Activated T-helper 2 cell treated with anti-CD3 and anti-CD28 coated beads, Interferon-gamma antibody, Interleukin-2, Interleukin-4, amounts not matched to agents 10 μg/mL and 5 μg/mL and 100 μg/mL, durations not matched to agents 14 hours and 24 hours and 36 hours (primary cell): ENCODE data around the gene HSD3B2. TPM values are rescaled to one million over a fixed set of nuclear protein-coding genes. Genes with fewer than 3 reads are reported as not detected.
"Not testable (repeated sequence)": the region's sequence is repeated elsewhere in the genome, so short reads cannot be mapped to it uniquely, and the experiment has no call there.

Experiments used
- DNase-seq: peaks from one replicate; pipeline ENCODE4 v3.0.0; 2021; ENCODE audit warnings: low spot score
- H3K27ac Mint-ChIP-seq: one replicate; pipeline ENCODE4 v1.8.0; 2021; ENCODE audit warnings: mixed read lengths
- H3K27me3 Mint-ChIP-seq: one replicate; pipeline ENCODE4 v1.8.0; 2021; ENCODE audit warnings: low read depth, mixed read lengths
- H3K36me3 Mint-ChIP-seq: one replicate; pipeline ENCODE4 v1.8.0; 2021; ENCODE audit warnings: low read depth, mixed read lengths
- H3K4me1 Mint-ChIP-seq: one replicate; pipeline ENCODE4 v1.8.0; 2021; ENCODE audit warnings: low read depth, mixed read lengths
- H3K4me3 Mint-ChIP-seq: one replicate; pipeline ENCODE4 v1.8.0; 2021; ENCODE audit warnings: low read depth, mild to moderate bottlenecking, moderate library complexity, mixed read lengths
- H3K9me3 Mint-ChIP-seq: one replicate; pipeline ENCODE4 v1.8.0; 2021; ENCODE audit warnings: mixed read lengths
- intact Hi-C: fragments of 100-400 bp; cut with micrococcal nuclease; formaldehyde crosslinking; loops from one replicate; pipeline ENCODE4 v1.15.1; 2023
- total RNA-seq: library from RNA; stranded (reverse); gene quantifications from 2 replicates; pipeline ENCODE4 v1.2.3, GENCODE V29; 2022

Gene HSD3B2
- total RNA-seq = not detected in 2 replicates

DNA sequence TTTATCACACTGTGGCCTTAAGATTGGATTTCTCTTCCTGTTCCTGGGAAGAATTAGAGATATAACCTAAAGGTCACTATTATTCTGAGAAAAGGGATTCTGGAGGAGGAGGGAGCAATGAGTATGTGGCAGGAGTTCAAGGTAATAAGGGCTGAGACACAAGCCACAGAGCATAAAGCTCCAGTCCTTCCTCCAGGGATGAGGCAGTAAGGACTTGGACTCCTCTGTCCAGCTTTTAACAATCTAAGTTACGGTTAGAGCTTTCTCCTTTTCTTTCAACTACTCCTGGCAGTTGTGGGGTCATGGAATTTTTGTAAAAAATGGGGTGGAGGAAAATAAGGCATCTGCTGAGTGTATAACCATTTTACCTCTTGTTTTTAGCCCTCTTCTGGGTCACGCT is at the start of gene HSD3B2:
TSS of gene HSD3B2 (plus strand) at position 201 of the 400 bp plus-strand sequence. CDS start 270 bp downstream, outside the sequence.
- Mint-ChIP-seq H3K4me3 (no peak within 1 kb of the TSS), H3K9me3 (no peaks in the 10 kb centered on the region), H3K27ac (no peak within 1 kb of the TSS), H3K4me1 (no peaks in the 10 kb centered on the region), H3K36me3 (no peaks in the 10 kb centered on the region), H3K27me3 (no peaks in the 10 kb centered on the region)
- DNase-seq = no peak
- intact Hi-C loops = no loop called here

DNA sequence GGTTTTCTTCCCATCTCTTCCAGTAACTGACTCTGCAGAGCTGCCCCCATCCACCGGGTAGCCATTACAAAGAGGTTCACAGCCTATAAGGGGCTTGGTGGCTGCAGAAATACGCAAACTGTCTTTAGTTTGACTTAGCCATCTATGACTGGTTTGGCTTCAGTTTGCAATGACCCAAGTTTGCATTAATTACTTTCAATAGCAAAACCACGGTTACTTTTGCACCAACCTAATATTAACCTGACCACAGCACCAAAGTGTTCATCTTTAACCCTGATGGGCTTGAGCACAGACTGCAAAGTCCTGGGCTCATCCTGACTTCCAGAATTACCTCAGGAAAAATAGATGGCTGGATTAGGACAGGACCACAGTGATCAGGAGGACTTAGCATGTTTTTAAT is 48.5 kb upstream of the HSD3B2 start:
- H3K27me3 Mint-ChIP-seq = peaks cover 8% of the 10 kb centered on the region
- intact Hi-C loops = loop anchor here (2.0 kb wide), 1 partner anchor 80 kb away; no protein-coding TSS in a partner anchor
- no peaks in the 10 kb centered on the region for H3K9me3 Mint-ChIP-seq
- no peaks in the 10 kb centered on the region for H3K36me3 Mint-ChIP-seq
- H3K4me1 Mint-ChIP-seq = no peaks in the 10 kb centered on the region
- no peak overlapping the region for H3K4me3 Mint-ChIP-seq
- no peak overlapping the region for H3K27ac Mint-ChIP-seq
- no peak for DNase-seq

DNA sequence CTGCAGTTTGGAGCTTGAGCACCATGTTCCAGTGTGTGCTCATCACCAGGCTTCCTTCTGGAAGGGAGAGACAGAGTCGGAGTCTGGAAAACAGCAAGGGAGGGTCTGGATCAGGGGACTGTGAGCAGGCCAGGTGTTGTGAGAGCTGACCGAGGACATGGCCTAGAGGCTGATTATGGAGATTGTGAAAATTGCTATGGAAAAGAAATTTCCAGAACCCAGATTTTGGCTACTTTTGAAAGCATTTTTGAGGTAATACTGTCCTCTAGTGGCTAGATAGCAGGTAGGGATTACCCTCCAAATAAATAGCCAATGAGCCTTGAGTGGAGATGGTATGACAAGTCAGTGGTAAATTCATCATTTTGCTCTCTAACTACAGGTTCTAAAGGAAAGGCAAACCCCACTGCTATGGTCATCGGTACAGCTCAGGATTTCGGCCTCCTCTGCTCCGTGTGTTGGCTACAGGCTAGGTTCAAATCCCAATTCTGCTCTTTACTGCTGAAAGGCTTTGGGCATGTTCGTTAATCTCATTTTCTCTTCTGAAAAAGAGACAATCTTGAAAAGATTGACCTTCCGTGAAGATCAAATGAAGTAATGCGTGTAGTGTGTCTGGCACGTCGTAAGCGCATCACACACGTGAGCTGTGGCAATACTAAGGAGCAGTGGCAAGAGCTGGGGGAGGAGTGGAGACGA is 47.4 kb upstream of the HSD3B2 start:
- Mint-ChIP-seq H3K9me3 (no peaks in the 10 kb centered on the region), H3K27me3 (peaks cover 12% of the 10 kb centered on the region)
- intact Hi-C loops = loop anchor here (2.0 kb wide), 1 partner anchor 81 kb away; no protein-coding TSS in a partner anchor

DNA sequence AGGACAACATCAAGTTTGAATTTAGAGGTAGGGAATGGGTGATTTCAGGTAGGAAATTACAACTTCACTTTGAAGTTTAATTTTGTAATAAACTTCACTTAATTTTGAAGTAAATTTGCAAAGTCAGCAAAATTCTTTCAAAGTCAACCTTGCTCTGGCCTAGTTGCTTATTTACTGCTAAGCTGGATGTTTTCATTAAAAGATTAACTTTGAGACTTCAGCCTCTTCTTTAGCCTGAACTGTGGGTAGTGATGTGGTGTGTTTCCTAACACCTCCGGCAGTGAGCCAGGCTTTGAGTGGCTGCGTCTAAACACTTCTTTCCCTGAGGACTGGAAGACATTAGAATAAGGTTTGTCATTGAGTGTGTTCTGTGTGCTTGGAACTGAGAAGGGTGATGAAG is 46.4 kb upstream of the HSD3B2 start, which contains the start of gene HAO2:
TSS of gene HAO2 (plus strand) at position 232 of the 400 bp plus-strand sequence. CDS start 12,301 bp downstream, outside the sequence.
- intact Hi-C loops = no loop called here
- Mint-ChIP-seq H3K9me3 (no peaks in the 10 kb centered on the region), H3K27me3 (peaks cover 12% of the 10 kb centered on the region), H3K4me3 (no peak within 1 kb of the TSS), H3K4me1 (no peaks in the 10 kb centered on the region), H3K36me3 (no peaks in the 10 kb centered on the region), H3K27ac (no peak within 1 kb of the TSS)
- no peak for DNase-seq

More for the DNA sequence above, 47.4 kb upstream of the HSD3B2 start:
- H3K4me1 Mint-ChIP-seq = no peaks in the 10 kb centered on the region
- H3K27ac Mint-ChIP-seq = no peak overlapping the region
- no peak overlapping the region for H3K4me3 Mint-ChIP-seq
- no peaks in the 10 kb centered on the region for H3K36me3 Mint-ChIP-seq
- DNase-seq = no peak

DNA sequence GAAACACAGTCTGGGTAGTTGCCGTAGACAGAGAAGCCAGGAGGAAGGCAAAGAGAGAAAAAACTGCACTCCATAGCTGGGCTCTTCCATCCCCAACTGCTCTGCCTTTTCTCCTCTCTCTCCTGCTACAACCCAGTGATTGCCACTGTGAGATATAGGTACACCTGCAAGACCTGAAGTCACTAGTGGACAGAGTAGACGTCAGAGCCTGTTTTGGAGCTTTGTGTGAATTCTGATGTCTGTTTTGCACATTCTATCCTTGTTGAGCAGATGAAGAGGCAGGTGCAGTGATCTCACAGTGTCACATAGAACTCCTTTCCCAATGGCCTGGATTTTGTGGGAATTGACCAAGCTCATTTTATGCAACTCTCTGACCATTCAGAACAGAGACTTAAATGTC is 44.2 kb upstream of the HSD3B2 start:
- no peaks in the 10 kb centered on the region for H3K36me3 Mint-ChIP-seq
- H3K9me3 Mint-ChIP-seq = no peaks in the 10 kb centered on the region
- H3K27ac Mint-ChIP-seq = no peak overlapping the region
- no peak overlapping the region for H3K4me3 Mint-ChIP-seq
- DNase-seq = no peak
- H3K27me3 Mint-ChIP-seq = peaks cover 15% of the 10 kb centered on the region
- intact Hi-C loops = no loop called here
- H3K4me1 Mint-ChIP-seq = peaks cover 9% of the 10 kb centered on the region

DNA sequence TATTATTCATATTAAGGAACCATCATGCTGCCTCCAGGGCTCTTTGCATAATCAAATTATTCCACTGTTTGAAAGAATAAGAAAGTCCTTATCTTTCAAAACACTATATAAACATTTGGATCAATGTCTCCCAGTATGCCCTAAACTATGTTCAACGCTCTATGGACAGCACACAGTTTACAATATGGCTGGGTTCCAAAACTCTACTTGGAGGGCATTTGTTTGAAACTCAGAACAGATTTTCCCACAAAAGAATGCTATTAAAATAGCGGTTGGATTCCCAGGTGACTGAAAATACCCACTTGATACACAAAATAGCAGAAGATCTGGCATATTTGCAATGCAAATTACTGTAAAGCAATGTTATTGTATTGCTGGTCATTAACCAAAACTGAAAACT is 43.1 kb upstream of the HSD3B2 start:
- Mint-ChIP-seq H3K36me3 (no peaks in the 10 kb centered on the region), H3K9me3 (no peaks in the 10 kb centered on the region), H3K4me1 (peaks cover 9% of the 10 kb centered on the region), H3K4me3 (no peak overlapping the region), H3K27me3 (peaks cover 9% of the 10 kb centered on the region), H3K27ac (no peak overlapping the region)
- intact Hi-C loops = no loop called here
- DNase-seq = no peak

DNA sequence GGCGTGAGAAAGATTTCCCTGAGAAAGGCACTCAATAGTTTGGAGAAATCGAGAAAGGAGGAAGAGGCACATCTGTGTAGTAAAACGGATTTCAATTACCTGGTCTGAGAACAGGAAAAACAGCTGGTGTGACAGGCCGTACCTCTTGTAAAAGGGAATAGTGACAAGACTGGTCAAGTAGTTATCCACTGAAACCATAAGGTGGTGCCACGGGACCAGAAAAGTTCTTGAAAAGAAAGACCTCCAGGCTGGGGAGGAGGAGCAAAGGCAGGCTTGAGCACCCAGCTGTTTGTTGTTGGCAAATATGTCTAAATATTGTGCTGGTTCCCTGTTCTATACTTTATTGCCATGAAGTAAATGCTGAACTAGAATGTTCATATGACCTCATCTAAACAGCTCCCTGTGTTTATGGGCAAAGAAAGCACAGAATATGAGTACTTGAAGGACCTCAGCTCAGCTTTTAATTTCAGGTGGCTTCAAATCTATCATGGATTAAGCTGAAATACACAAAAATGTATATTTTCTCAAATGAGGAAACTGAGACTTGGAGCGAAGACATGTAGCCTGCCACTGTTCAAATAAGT is 42.4 kb upstream of the HSD3B2 start:
- Mint-ChIP-seq H3K36me3 (no peaks in the 10 kb centered on the region), H3K27ac (no peak overlapping the region), H3K27me3 (peaks cover 12% of the 10 kb centered on the region), H3K9me3 (no peaks in the 10 kb centered on the region), H3K4me1 (peaks cover 9% of the 10 kb centered on the region), H3K4me3 (no peak overlapping the region)
- intact Hi-C loops = no loop called here
- DNase-seq = no peak

DNA sequence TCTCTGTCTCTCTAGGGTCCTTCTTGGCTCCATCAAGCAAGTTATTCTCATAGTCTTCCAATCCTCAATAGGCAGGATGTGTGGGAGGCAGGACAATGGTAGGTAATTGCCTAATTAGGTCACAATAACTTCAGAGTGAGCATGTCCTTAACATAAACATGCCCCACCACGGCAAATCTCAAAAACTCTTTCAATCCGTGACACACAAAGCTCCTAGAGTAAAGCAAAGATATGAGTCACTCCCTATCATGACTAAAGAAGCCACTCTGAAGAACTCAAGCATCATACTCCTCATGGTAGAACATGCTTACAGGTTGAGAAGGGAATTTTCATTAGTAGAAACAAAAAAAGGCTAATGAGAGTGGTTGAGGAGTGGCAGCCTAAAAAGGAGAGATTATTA is 41.5 kb upstream of the HSD3B2 start:
- Mint-ChIP-seq H3K4me1 (peaks cover 9% of the 10 kb centered on the region), H3K9me3 (no peaks in the 10 kb centered on the region), H3K27me3 (peaks cover 12% of the 10 kb centered on the region), H3K4me3 (no peak overlapping the region), H3K36me3 (no peaks in the 10 kb centered on the region), H3K27ac (no peak overlapping the region)
- no peak for DNase-seq
- intact Hi-C loops = no loop called here

DNA sequence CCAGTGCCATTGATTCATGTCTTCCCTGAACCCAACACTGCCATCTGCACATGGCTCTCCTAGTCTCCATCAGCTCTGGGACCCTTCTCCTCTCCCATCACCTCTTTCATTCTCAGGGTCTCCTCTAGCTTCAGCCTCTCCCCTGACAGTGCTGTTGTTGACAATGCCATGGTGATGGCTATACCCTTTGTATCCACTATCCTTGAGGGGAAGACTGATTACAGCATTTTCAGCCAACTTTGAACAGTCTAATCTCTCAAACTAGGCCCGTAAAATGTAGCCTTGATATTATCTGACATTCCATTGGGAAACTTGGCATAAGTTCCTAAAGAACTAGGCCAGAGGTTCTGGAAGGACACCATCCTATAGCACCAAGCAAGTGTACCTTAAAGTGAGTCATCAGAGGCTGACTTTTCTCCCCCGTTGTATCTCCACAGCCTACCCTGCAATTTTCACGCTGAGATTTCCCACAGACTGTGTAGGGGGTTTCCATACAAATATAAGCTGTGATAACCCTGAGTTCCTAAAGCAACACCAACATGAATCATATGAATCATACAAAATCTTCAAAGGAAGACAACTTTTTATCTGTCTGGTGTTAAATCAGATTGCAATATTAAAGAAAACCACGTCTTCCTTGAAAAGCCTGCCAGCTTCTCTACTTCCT is 40.6 kb upstream of the HSD3B2 start:
- Mint-ChIP-seq H3K27me3 (peaks cover 17% of the 10 kb centered on the region), H3K36me3 (no peaks in the 10 kb centered on the region), H3K27ac (no peak overlapping the region), H3K4me3 (no peak overlapping the region), H3K4me1 (peaks cover 9% of the 10 kb centered on the region), H3K9me3 (no peaks in the 10 kb centered on the region)
- intact Hi-C loops = no loop called here
- no peak for DNase-seq

DNA sequence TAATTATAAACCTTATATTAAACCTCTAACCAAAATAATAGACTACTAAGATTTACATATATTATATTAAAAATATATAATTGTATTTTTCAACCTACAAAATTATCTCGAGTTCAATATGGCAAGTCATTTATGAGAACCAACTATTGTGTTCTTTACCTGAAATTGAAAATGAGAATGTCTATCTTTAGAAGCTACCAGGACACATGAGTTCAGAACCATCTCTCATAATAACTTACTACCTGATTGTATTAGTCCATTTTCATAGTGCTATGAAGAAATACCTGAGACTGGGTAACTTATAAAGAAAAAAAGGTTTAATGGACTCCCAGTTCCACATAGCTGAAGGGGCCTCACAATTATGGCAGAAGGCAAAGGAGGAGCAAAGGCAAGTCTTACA is 39.6 kb upstream of the HSD3B2 start:
- H3K27me3 Mint-ChIP-seq = peaks cover 17% of the 10 kb centered on the region

DNA sequence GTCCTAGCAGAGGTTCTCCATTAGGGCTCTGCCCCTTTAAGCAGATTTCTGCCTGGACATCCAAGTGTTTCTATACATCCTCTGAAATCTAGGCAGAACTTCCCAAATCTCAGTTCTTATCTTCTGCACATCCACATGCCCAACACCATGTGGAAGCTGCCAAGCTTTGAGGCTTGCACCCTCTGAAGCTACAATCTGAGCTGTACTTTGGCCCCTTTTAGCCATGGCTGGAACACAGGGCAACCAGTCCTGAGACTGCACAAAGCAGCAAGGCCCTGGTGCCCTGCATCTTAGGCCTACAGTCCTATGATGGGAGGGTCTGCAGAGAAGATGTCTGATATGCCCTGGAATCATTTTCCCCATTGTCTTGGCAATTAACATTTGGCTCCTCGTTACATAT is 38.4 kb upstream of the HSD3B2 start:
- H3K27ac Mint-ChIP-seq = no peak overlapping the region
- H3K9me3 Mint-ChIP-seq = no peaks in the 10 kb centered on the region
- peaks cover 9% of the 10 kb centered on the region for H3K4me1 Mint-ChIP-seq
- intact Hi-C loops = no loop called here
- no peaks in the 10 kb centered on the region for H3K36me3 Mint-ChIP-seq
- peaks cover 17% of the 10 kb centered on the region for H3K27me3 Mint-ChIP-seq
- DNase-seq = no peak
- no peak overlapping the region for H3K4me3 Mint-ChIP-seq

More for the DNA sequence above, 39.6 kb upstream of the HSD3B2 start:
- no peak overlapping the region for H3K27ac Mint-ChIP-seq
- H3K4me1 Mint-ChIP-seq = peaks cover 9% of the 10 kb centered on the region
- no peaks in the 10 kb centered on the region for H3K9me3 Mint-ChIP-seq
- intact Hi-C loops = no loop called here
- H3K4me3 Mint-ChIP-seq = no peak overlapping the region
- H3K36me3 Mint-ChIP-seq = no peaks in the 10 kb centered on the region
- no peak for DNase-seq

DNA sequence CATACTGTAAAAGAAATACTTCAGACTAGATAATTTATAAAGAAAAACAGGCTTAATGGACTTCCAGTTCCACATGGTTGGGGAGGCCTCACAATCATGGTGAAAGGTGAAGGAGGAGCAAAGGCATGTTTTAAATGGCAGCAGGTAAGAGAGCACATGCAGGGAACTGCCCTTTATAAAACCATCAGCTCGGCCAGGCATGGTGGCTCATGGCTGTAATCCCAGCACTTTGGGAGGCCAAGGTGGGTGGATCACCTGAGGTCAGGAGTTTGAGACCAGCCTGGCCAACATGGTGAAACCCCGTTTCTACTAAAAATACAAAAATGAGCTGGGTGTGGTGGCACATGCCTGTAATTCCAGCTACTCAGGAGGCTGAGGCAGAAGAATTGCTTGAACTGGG is 37.4 kb upstream of the HSD3B2 start:
- H3K9me3 Mint-ChIP-seq = not testable (repeated sequence)

DNA sequence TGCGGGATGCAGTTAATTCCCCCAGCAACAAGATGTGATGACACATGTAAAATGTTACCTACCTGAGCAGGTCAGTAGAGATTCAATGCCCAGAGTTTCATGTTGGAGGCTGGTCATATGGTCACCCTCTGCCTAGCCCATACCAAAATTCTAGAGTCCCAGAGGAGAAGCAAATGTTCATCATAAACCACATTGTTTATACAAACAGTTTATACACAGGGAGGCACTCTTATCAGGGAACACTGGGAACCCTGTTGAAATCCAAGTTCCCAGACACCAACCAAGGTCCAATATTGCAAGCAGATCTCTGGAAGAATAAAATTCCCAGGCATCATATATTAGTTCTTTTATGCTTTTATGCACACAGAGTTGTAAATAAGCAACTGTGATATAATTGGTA is 35.8 kb upstream of the HSD3B2 start:
- H3K4me3 Mint-ChIP-seq = no peak overlapping the region
- intact Hi-C loops = no loop called here
- H3K4me1 Mint-ChIP-seq = peaks cover 8% of the 10 kb centered on the region
- H3K27me3 Mint-ChIP-seq = peaks cover 12% of the 10 kb centered on the region
- no peaks in the 10 kb centered on the region for H3K36me3 Mint-ChIP-seq
- no peak for DNase-seq
- H3K9me3 Mint-ChIP-seq = no peaks in the 10 kb centered on the region
- no peak overlapping the region for H3K27ac Mint-ChIP-seq

More for the DNA sequence above, 37.4 kb upstream of the HSD3B2 start:
- H3K4me3 Mint-ChIP-seq, H3K4me1 Mint-ChIP-seq, DNase-seq, intact Hi-C loops, H3K36me3 Mint-ChIP-seq, H3K27ac Mint-ChIP-seq: not testable (repeated sequence)
- peaks cover 13% of the 10 kb centered on the region for H3K27me3 Mint-ChIP-seq
